A673 (cell line): ENCODE results near the gene EXOC1L.

Experiments used
- CTCF ChIP-seq: fragments of 300-800, 200-600 bp; sonication (generic); conservative IDR thresholded peaks from 2 replicates; pipeline ENCODE4 v1.5.1; 2017; ENCODE audit warnings: low read depth, mild to moderate bottlenecking, antibody characterized with exemption, low read length, moderate library complexity, mixed read lengths
- EZH2 ChIP-seq: fragments of 200-600 bp; sonication (generic); IDR thresholded peaks from 2 replicates; pipeline ENCODE4 v1.6.1; 2017; ENCODE audit warnings: borderline replicate concordance, low read depth, mild to moderate bottlenecking, mixed read lengths, antibody characterized with exemption, low read length; ENCODE audit not compliant: poor library complexity, severe bottlenecking

- no peak for TF ChIP-seq EZH2
- no peak for TF ChIP-seq CTCF
Observed at GRCh38 chr4:55865228-55865806, 45.7 kb downstream of the EXOC1L start.
